ENCODE measurements around the gene COPS8.
A peak's percentile ranks its signal among the peaks of the same experiment; 100 is the strongest.

Gene COPS8

DNA sequence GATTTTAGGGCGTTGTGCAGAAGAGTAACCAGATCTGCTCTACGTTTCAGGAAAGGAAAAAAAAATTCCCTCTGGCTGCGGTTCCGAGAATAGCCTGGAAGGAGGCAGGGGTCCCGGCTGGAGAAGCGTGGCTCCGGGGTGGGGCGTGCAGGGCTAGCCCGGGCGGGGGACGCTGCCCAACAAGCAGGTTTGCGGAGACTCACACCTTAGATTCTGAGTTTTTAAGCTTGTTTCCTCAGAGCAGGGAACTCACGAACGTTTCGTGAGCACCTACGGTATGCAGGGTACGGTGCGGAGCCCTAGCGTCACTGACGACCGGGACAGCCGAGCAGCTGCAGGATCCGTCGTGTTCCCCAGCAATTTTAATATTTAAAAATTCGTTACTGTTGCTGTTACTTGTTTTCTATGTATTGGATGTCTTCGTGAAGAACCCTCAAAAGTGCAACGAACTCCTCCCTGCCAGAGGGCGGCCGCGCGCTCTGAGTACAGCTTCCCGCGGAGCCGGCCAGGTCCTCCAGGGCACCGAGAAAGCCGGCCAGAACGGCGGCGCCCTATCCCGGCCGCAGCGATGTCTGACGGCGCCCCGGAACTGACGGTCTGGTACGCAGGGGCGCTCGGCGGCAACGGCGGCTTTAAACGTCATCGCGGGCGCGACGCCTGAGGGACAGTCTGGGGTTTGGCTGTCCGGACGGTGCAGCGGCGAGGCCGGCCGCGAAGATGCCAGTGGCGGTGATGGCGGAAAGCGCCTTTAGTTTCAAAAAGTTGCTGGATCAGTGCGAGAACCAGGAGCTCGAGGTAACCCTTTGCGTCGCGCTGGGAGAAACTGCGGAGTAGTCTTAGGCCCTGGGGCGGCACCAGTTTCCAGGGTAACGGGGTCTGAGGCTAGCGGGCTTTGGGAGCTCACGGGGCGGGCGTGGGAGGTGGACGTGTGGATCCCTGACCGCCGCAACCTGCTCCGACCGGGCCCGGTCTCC lies at the start of gene COPS8:
COPS8 (plus strand) TSS at position 642 of the 974 bp plus-strand sequence; CDS start at position 718, 76 bp downstream.
- DNase-seq, result peak; percentile 93

DNA sequence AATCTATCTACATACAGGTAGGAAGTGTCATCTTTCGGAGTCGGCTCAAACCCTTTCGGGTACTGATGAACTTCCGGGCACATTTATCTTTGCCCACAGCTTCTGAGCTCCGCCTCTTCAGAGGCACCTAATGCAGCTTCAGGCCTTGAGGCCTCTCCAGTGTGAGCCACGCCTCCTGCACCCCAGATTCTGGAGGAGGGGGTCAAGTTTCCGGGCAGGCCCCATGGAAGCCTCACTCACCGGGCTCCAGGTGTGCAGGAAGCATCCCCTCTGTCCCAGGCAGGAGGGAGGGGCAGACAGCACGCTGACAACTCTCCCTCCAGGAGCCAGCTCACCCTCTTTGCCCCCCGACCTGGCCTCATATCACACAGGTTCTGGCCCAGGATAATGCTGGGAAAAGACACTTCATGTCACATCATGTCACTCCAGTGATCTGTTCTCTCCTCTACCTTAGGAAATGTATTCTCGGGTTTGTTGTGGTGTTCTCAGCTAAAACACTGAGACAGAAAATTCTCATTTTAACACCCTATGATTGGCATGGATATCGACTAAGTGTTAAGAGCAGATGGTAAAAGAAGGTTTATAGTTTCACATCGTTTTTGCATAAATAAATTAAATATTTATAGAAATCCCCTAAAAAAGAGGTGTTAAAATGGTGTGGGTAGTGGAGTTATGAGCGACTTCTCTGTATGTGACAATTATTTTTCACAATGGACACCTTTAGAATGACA lies 46.2 kb upstream of the COPS8 start:
- DNase-seq, result no peak

DNA sequence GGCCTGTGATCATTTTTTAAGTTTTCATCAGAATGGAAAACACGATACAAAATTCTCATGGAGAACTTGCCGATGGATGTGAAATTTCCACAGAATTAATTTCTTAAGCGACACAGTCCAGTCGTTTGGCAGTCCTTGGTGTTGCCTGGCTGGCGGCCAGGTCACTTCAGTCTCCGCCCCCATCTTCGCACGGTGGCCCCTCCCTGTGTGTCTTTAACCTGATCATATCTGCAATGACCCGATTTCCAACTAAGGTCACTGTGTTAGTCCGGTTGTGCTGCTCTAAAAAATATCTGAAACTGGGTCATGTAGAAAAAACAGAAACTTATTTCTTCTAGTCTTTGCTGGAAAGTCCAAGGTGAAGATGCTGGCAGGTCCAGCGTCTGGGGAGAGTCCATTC lies 44.5 kb upstream of the COPS8 start:
- no peak for DNase-seq

- no peak for DNase-seq
Measured at GRCh38 chr2:237042101-237042500, 43.6 kb upstream of the COPS8 start.

GRCh38 chr2:237043866-237044265 lies 41.8 kb upstream of the COPS8 start:
- DNase-seq, result no peak

GRCh38 chr2:237044281-237044680 lies 41.4 kb upstream of the COPS8 start:
- no peak for DNase-seq

GRCh38 chr2:237045449-237045848 lies 40.2 kb upstream of the COPS8 start:
- no peak for DNase-seq

GRCh38 chr2:237048595-237048994 lies 37.1 kb upstream of the COPS8 start:
- no peak for DNase-seq

- DNase-seq, result no peak
Measured at GRCh38 chr2:237051861-237052260, 33.8 kb upstream of the COPS8 start.

DNA sequence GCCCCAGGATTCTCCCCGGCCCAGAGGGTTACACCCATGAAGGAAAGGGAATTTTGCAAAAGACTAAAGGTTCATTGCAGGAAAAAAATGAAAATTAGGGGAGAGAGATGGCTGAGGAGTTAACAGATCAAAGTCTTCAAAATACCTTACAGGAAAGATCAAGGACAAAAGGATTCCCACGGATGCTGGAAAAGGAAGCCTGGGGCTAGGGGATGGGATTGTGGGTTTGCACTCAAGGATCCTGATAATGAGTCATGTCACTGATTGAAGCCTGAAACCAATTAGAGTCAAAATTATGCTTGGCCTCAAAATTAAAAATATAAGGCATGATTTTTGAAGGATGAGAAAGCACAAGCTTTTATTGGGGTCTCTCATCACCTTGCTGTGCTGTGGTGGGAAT lies 32.6 kb upstream of the COPS8 start:
- no peak for DNase-seq

DNA sequence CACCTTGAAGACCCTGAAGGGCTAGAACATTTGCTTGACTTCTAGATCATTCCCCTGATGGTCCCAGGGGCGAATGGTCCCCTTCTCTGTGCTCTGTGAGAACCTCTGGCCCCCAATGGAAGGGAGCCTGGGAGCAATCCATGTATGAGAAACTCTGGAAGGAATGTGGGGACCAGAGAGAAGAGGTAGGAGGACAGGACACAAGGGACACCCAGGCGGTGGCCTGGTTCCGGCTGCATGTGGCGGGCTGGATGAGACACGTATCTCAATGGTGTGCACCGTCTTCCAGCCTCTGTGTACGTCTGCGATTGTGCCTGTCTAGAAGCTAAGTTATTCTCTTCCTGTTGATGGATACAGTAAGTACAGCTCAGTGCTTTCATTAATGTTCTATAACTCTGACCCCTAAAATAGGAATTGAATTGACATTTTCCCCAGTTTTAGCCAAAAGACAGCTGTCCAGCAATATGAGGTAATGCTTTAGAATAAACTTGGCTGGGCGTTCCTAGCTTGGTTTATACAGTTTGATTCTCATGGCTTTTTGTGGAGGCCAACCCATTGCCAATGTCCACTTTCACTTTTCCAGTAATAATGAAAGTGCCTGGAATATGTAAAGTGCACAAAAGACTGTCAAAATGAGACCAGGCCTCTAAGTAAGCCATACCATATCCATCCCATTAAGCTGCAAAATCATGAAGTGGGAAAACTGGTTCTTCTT lies 30.1 kb upstream of the COPS8 start:
- DNase-seq, result no peak

GRCh38 chr2:237056287-237056875 lies 29.3 kb upstream of the COPS8 start:
- DNase-seq, result no peak

GRCh38 chr2:237057107-237057506 lies 28.6 kb upstream of the COPS8 start:
- no peak for DNase-seq

DNA sequence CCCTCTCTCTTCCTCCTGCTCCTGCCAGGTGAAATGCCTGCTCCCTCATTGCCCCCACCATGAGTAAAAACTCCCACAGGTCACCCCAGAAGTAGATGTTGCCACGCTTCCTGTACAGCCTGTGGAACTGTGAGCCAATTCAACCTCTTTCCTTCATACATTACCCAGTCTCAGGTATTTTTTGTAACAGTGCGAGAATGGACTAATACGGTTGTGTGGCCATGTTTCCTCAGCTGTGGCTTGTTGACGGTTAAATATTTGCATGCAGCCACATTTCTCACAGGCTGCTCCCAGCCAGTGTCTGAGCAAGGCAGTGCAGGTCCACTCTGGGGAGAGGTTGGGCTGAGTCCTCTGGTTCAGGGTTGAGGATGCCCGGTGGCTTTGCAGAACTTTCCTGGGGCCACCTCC lies 27.8 kb upstream of the COPS8 start:
- DNase-seq, result no peak

DNA sequence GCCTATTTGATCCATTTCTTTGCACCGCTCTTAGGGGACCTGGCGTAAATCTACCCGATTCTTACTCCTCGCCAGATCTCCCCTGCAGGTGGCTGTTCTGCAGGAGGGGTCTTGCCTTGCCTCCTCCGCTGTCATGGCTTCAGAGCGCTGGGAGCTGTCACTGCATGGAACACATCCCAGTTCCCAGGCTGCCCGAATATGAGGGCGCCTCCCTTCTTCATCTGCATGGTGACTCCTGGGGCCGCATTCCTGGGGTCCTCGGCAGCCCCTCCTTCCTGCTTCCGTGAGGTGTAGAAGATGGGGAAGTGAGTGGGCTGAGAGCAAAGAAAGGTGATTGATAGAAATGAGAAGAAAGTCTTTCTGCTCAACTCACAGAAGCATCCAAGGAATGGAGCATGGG lies 27.3 kb upstream of the COPS8 start:
- no peak for DNase-seq

DNA sequence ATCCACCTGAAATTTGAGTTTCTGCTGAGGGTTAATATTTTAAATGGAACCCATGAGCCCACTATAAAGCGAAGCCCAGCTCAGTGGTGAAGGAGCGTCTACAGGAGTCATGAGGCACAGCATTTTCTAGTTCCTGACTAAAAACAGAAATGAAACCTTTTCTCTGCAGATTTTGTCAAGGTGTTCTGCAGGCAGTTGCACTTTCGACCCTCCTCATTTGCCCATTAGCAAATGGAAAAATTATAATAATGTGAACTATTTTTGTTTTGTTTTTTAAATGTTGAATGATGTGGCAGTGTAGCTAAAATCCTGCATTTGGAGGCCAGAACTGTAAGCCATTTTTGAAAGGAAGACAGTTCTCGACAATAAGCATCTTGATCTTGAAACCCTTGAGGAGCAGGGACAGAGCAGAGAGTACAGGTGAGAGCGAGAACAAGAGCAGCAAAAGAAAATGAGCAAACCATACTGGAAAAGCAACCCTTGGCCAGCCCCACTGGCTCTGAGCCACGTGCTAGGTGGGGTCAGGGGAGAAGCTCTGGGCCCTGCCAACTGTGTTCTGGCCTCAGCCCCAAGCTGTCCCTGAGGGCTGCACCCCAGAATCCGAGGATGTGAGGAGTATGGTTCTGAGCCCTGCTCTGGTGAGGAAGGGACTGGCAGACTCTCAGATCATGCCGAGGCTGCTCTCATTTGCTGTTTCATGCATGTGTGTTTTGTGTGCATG lies 26.4 kb upstream of the COPS8 start:
- DNase-seq, result no peak

DNA sequence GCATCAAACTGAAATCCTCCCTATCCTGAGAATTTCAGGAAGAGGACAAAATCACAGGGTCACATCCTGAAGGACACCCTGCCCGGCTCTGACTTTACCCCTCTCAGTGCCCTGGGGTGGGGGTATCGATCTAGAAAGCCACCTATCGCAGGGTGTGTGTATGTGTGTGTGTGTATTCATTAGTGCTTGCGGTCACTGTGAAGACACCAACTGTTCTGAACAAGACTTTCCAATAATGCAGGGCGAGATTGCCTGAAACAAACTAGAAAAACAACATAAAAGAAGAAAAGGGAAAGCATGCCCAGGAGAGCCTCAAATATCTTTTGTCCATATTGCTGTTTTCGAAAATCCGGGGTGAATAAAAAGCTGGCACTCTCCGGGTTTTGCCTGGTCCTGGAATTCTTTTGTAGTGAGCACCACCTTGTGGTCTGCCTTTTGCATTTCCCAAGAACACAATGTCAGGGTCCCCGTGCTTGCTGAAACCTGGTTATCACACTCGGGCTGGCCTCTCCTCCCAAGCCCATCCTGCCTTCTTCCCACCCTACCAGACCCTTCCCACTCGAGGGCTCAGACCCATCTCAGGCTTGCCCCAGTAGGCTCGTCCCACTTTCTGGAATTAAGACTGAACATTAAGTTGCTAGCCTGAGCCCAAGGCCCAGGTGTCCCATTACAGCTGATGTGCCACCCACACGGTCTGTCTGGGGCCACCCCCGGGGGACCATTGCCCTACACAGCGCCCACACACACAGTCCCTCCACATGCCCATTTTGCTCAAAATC lies 25.0 kb upstream of the COPS8 start:
- DNase-seq, result peak; percentile 61

GRCh38 chr2:237061356-237061755 lies 24.3 kb upstream of the COPS8 start:
- DNase-seq, result no peak

DNA sequence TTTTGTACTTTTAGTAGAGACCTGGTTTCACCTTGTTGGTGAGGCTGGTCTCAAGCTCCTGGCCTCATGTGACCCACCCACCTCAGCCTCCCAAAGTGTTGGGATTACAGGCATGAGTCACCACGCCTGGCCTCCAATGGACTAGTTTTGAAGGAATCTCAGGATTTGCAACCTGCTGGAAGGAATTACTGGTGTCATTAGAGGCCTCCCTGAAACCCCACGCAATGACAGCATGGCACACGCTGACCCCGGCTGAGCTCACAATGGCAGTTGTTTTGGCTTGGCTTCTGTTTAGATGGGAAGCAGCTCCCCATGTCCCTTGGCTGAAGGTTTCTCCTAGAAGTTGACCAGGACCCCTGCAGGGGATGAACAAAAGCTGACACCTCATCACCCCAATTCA lies 23.1 kb upstream of the COPS8 start:
- DNase-seq, result no peak

GRCh38 chr2:237064203-237065070 lies 21.3 kb upstream of the COPS8 start:
- no peak for DNase-seq

DNA sequence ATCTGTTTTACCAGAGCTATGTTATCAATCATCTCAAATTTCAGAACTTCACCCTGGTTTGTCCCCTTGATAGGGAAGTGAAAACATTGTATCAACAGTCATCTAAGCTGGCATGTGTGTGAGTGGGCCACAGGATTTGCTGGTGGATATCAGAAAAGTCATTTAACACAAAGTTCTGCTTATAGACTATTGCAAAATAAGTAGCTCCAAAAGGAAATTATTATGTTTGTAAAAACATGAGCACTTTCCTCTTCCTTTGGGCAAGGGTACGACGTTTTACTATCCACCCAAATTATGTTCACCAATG lies 20.7 kb upstream of the COPS8 start:
- no peak for DNase-seq

Data from NCI-H345 (cell line).